HG03025 (cell line): ENCODE measurements around the gene VWA2.
A peak's percentile ranks its signal among the peaks of the same experiment; 100 is the strongest.

Experiments
- ATAC-seq: cut with Tn5 transposase; IDR thresholded peaks from one replicate; pipeline ENCODE4 v1.9.1; 2021; ENCODE audit warnings: mild to moderate bottlenecking, moderate library complexity; ENCODE audit not compliant: unreplicated experiment, low FRiP score

The VWA2 gene

GRCh38 chr10:114239117-114239993 is at the start of gene VWA2:
Gene VWA2, plus strand, starts transcription at chr10:114239254. Its CDS starts 9,460 bp downstream, at chr10:114248714.
- ATAC-seq: no peak

- ATAC-seq: no peak
Observed at GRCh38 chr10:114189700-114190099, 49.4 kb upstream of the VWA2 start.

- ATAC-seq: peak; percentile 49
Observed at GRCh38 chr10:114195079-114195478, 44.0 kb upstream of the VWA2 start.

GRCh38 chr10:114199239-114199638 is 39.8 kb upstream of the VWA2 start:
- ATAC-seq: no peak

- no peak for ATAC-seq
Observed at GRCh38 chr10:114202812-114203211, 36.2 kb upstream of the VWA2 start.

GRCh38 chr10:114206902-114207301 is 32.2 kb upstream of the VWA2 start:
- ATAC-seq: no peak

- ATAC-seq: no peak
Observed at GRCh38 chr10:114207349-114207748, 31.7 kb upstream of the VWA2 start.

GRCh38 chr10:114208351-114208750 is 30.7 kb upstream of the VWA2 start:
- ATAC-seq: no peak

GRCh38 chr10:114212153-114212552 is 26.9 kb upstream of the VWA2 start:
- ATAC-seq: no peak

GRCh38 chr10:114215033-114215432 is 24.0 kb upstream of the VWA2 start:
- no peak for ATAC-seq

GRCh38 chr10:114220281-114220680 is 18.8 kb upstream of the VWA2 start:
- no peak for ATAC-seq

- no peak for ATAC-seq
Observed at GRCh38 chr10:114221235-114221634, 17.8 kb upstream of the VWA2 start.

GRCh38 chr10:114223066-114223465 is 16.0 kb upstream of the VWA2 start:
- ATAC-seq: no peak

GRCh38 chr10:114228156-114228555 is 10.9 kb upstream of the VWA2 start:
- ATAC-seq: no peak

GRCh38 chr10:114232561-114233176 is 6.4 kb upstream of the VWA2 start:
- no peak for ATAC-seq

GRCh38 chr10:114233482-114233881 is 5.6 kb upstream of the VWA2 start:
- no peak for ATAC-seq

GRCh38 chr10:114234132-114234531 is 4.9 kb upstream of the VWA2 start:
- ATAC-seq: no peak

GRCh38 chr10:114239994-114240345 is 916 bp downstream of the VWA2 start:
- ATAC-seq: no peak

GRCh38 chr10:114242235-114242634 is 3.2 kb downstream of the VWA2 start:
- no peak for ATAC-seq

GRCh38 chr10:114243661-114244060 is 4.6 kb downstream of the VWA2 start:
- no peak for ATAC-seq

GRCh38 chr10:114244126-114244525 is 5.1 kb downstream of the VWA2 start:
- no peak for ATAC-seq
